SKM-1 (cell line): ENCODE results near the gene RAPGEF1.

Experiments
- DNase-seq: peaks from one replicate; lab custom pipeline; 2025; ENCODE audit not compliant: unreplicated experiment; lab: John Stamatoyannopoulos, UW

Gene RAPGEF1

GRCh38 chr9:131611586-131612315 lies 128.1 kb downstream of the RAPGEF1 start:
- DNase-seq: no peak

DNA sequence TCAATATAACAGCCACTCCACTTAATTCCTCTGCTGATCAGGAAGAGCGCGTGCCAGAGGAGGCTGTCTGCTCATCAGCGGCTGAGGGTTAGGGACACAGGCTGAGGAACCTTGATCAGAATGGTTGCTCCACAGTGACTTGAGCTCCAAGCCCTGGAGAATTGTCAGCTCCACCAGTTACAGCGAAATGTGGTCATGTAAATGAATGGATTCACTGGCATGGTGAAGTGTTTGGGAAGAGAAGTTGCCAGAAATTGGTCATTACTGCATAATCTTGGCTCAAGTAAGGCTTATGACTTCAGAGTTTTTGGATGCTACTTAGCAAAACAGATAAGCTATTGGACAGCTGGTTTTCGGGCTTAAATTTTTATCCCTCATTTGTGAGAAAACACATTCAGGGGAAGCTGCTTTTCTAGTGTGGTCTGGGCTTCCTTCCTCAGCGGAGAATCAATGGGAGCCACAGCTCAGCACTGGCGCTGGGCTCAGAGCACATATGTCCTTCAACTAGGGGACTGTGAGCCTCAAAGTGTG lies 129.6 kb downstream of the RAPGEF1 start:
- no peak for DNase-seq

DNA sequence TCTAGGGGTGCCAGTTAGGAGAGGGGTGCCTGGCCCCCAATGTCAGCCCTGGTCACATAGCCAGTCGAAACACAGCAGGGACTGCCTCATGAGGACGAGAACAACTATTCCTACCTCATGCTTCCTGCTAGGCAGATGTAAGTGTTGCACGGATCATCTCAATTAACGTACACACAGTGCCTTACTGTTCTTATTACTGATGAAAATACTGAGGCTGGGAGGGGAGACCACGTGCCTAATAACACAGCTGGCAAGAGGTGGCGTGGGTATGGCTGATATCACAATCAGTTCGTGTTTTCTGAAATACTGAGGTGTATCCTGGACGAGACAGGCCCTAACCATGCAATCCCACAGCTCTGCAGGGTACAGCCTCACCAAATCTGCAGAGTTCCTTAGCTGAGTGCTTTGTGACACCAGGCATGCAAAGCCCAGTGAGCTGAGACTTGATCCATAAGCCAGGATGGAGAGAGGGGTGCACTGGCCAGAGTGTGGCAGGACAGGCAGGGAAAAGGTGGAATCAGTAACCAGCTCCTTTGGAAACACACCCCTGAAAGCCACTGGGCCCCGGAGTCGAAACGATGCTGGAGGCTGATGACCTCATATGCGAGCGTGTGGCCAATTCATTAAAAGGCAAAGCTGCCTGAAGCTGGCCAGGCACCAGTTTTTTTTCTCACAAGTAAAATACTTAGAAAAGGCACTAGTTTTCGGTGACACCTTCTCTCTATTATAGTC lies 130.6 kb downstream of the RAPGEF1 start:
- no peak for DNase-seq

DNA sequence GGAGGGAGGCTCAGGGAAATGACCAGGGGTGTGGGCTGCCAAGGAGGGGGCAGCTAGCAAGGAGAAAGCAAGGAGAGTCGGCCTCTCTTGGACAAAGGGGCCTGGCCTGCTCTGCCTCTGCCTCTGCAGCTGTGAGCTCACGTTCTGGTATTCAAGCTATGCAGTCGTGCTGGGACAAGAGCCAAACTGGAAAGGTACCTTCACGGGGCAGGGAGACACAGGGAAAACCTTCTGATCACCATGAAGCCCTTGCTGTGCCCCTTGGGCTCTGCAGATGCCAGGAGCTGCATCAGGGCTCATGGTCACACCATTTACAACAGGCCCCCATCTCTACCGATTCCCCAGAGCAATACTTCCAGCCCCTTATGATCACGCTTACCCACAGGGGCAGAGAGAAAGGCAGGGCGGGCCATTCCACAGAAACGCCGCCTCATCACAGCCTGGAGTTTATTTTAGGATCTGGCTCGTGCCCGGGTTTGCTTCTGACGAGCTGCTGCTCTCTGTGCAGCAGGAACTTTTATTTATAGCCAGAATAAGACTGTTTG lies 131.3 kb downstream of the RAPGEF1 start:
- no peak for DNase-seq

- no peak for DNase-seq
Observed at GRCh38 chr9:131607591-131607990, 132.3 kb downstream of the RAPGEF1 start.

DNA sequence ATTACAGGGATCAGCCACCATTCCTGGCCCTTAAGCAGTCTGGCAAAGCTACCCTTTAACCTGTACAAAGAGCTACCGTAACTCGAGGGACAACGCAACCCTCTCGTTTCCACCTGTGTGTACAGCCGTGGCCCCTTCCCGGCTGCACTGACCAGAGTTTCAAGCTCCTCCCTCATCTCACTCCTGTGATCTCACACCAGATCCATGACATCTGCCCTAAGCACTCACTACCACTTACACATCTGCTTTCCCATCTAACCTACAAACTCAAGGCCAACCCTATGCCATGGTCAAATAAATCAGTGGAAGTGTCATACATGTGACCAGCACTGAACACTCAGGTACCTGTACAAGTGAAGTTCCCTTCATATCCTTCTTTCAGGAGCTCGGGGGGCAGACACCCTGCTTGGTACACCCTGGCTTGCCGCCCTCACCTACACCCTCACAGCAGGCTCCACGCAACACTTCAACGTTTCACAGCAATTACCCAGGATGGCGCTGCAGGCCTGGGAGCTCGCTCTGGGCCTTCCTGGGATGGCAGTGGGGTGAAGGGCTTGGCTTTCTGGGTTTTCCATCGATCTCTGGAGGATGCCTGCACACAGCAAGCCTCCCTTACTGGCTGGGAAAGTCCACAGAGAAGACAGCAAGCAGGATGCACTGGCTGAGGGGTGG lies 132.8 kb downstream of the RAPGEF1 start:
- DNase-seq: no peak

DNA sequence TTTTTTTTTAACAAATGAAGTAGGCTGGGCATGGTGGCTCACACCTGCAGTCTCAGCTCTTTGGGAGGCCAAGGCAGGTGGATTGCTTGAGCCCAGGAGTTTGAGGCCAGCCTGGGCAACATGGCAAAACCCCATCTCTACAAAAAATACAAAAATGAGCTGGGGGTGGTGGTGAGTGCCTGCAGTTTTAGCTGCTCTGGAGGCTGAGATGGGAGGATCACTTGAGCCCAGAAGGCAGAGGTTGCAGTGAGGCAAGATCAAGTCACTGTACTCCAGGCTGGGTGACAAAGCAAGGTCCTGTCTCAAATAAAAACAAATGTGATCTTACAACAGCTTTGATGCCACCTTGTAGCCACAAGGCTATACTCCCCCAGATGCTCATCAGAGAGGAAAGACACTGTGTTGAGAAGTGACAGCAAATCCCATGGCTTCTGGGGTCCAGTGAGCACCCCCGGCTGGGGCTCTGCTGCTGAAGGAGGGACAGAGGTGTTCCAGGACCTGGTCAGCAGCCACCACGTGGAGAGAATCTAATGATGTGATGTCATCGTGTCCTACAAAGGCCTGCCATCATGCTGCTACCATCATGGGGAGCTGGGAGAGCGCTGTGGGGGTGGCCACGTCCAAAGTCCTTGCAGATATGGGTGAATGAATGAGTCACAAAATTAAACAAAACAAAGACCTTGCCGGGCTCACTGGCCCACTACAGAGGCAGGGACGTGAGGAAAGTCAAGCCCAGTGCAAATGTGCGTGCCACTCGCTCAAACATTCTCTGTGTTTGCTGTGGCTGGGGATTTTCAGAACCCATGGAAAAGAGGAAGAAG lies 133.9 kb downstream of the RAPGEF1 start:
- no peak for DNase-seq

DNA sequence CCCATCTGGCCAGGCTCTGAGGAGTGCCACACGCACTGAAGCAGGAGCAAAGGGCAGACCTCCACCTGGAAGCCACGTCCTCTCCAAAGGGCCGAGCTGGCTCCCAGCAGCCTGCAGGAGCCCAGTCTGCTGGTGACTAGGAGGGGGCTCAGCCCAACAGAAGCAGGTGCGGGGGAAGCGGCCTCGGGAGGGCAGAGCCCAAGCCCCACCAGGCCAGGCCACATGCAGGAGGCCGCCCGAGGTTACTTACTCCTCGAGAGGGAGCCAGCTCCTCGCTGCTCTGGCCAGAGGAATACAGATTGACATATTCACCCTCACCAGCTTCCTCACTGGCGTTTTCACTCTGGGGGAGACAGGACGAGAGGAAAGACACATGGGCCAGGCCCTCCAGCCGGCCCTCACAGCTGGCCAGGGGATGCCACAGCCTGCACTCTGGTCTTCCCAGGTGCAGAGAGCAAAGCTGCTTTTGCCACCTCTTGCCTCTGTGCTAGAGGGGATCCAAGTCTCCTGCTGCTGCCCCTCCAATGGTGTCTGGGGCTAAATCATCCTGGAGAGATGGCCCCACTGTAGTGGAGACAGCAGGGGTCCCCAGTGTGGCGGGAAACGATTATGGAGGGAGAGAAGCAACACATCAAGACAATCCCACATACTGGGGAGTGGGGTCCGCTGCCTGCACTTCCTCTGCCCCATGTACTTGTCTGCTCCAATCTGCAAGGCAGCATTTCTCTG lies 136.0 kb downstream of the RAPGEF1 start:
- no peak for DNase-seq

DNA sequence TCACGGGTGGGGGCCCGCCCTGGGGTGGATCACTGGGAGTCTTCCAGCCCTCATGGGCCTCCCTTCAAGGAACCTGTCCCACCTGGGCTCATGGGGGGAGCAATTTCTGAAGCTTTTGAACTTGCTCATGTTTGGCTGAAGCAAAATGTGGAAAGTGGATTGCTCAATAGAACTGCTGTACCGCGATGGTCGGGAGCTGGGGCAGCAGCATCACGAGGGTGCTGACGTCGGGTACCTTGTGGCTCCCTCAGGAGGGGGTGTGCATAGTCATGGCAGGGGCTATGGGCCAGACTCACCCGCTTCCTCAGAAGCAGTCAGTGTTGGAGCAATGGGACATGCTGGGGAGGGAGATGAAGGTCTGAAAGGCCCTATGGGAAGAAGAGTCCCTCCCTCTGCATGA lies 136.7 kb downstream of the RAPGEF1 start:
- DNase-seq: no peak

- no peak for DNase-seq
Observed at GRCh38 chr9:131601683-131602181, 138.1 kb downstream of the RAPGEF1 start.

- peak; percentile 95 for DNase-seq
Observed at GRCh38 chr9:131598121-131598520, 141.8 kb downstream of the RAPGEF1 start.

DNA sequence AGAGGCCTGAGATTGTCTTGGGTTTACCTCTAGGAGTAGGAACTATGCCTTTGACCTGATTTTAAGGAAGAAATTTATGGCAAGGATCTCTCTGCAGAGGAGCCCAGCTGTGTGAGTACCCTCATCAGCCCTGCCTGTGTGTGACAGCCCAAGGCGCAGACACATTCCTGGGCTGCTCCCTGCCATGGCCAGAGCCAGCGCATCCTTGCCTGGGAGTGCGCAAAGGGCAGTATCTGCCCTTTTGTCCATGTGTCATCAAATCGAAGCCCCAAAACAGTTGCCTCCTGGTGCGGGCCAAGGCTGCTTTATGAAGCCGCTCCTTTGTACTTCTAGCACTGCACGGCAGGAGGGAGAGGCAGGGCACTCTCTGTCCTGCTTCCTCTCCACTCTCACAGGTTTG lies 142.6 kb downstream of the RAPGEF1 start:
- no peak for DNase-seq

DNA sequence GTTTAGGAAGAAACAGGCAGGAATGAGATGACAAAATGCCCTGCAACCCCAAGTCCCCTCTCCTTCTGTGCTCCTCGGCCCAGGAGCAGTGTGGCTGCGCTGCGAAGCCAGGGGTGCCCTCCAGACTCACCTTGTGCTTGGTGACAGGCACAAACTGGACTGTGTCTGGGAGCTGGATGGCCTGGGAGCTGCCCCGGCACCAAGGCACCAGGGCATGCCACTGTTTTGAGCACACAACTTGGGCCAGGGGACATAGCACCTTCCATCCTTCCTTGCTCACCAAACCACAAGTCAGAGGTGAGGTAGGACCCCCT lies 143.5 kb downstream of the RAPGEF1 start:
- DNase-seq: no peak

DNA sequence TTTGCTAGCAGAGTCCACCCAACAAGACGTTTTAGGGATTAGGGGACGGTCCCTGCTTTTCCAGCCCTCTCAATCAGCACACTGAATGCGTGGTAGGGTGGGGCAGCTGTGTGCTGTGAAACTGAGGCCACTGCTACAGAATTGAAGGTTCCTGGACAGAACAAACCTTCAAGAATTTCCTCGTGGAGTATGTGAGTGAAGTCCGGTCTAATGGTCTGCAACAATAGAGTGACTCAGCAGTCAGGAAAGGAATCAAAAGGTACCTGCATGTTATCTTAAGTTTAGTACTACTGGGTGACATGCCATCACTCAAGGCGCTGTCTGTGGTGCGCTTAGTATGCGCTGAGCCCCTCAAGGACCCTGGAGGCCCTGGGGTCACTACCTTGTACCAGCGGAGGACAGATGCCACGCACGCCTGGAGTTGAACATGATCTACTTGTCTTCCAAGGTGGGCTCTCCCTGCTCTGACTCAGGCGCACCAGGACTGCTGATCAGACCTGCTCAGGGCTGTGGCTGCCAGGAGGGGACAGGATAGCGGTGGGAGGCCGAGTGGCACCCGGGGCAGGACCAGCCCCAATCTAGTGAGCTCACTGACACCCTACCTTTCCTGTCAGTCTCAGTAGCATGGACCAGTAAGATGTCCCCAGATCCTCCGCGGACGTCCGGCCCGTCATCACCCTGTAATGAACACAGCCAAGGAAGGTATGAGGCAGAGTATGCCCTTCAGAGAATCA lies 144.0 kb downstream of the RAPGEF1 start:
- DNase-seq: no peak

DNA sequence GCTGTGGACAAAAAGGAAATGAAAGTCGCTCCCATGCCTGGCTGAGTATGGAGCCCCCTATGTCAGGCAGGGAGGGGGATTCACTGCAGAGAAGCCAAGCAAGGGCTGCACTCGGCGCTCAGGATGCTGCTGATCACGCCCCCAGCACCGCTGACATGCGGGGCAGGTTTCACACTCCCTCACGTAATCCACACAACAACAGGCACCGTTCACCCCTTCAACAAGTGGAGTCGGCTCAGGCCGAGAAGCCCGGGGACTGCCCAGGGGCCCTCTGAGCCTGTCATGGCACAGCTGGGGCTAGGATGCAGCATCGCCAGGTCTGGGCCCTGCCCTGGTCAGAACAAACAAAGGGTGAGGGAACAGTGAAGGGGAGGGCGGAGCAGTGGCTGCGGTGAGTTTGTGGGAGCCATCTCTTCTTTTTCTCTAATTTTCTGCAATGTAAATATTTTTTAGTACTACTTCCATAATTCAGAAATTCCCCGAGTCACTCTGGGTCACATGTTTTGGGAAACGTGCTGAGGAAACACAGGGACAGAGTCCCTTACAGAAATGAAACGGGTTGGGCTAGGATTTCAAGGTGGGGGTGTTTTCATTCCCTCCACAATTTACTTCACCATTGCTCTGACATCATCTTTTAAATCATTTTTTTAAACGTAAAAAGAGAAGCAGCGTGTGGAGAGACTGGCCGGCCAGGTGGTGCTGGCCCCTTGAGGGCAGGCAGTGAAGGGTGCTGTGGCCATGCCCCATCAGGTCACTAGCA lies 144.8 kb downstream of the RAPGEF1 start:
- DNase-seq: no peak

GRCh38 chr9:131593936-131594665 lies 145.8 kb downstream of the RAPGEF1 start:
- no peak for DNase-seq

- no peak for DNase-seq
Observed at GRCh38 chr9:131593091-131593820, 146.6 kb downstream of the RAPGEF1 start.
